ENCODE measurements around the gene SUSD4. TPM values are rescaled to one million over a fixed set of nuclear protein-coding genes. Genes with fewer than 3 reads are reported as not detected.

Gene SUSD4
- total RNA-seq, 1 donor from 2014 or later: not detected

DNA sequence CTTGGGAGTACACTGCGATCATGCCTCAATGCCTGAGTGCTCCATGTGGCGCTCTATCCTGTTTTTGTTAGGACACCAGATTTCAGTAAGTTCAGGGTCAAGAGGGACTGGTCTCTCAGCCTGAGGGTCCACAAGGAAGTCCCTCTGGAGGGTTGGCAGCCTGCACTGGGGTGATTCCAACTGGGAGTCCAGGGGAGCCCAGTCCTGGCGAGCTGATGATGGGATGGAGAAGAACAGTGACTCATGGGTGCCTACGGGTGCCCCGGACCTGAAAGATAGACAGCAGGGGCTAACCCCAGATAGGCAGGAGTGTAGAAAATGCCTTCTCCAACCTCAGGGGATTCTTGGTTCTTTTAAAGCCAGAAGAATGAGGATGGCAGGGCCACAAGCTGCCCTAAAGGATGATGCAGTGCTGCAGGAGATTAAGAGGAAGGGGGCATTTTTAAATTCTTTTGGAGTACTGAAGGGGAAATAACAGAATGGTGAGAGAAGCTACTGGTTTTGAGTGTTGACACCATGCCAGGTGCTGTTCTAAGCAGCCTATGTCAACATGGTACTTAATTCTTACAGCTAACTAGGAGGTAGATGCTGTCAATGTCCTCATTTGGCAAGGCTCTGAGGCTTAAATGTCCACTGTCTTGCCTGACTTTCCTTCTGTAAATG is 152.5 kb downstream of the SUSD4 start:
- no peaks in the 10 kb centered on the region for H3K9me3 Mint-ChIP-seq (ENCODE audit: unreplicated experiment)
- no peak for DNase-seq (ENCODE audit: extremely low spot score, unreplicated experiment)
- H3K27ac Mint-ChIP-seq (ENCODE audit: unreplicated experiment): no peak overlapping the region
- H3K4me1 Mint-ChIP-seq (ENCODE audit: unreplicated experiment): peaks cover 5% of the 10 kb centered on the region
- H3K27me3 Mint-ChIP-seq (ENCODE audit: unreplicated experiment): peaks cover 3% of the 10 kb centered on the region
- no peaks in the 10 kb centered on the region for H3K36me3 Mint-ChIP-seq (ENCODE audit: unreplicated experiment)
- TF ChIP-seq CTCF (IDR thresholded peaks at IDR 0.05): no peak
- H3K4me3 Mint-ChIP-seq (ENCODE audit: unreplicated experiment): no peak overlapping the region

- no peak overlapping the region for H3K27ac Mint-ChIP-seq (ENCODE audit: unreplicated experiment)
- H3K27me3 Mint-ChIP-seq (ENCODE audit: unreplicated experiment): peaks cover 3% of the 10 kb centered on the region
- no peak for TF ChIP-seq CTCF (IDR thresholded peaks at IDR 0.05)
- H3K36me3 Mint-ChIP-seq (ENCODE audit: unreplicated experiment): no peaks in the 10 kb centered on the region
- DNase-seq (ENCODE audit: extremely low spot score, unreplicated experiment): no peak
- no peak overlapping the region for H3K4me3 Mint-ChIP-seq (ENCODE audit: unreplicated experiment)
- H3K9me3 Mint-ChIP-seq (ENCODE audit: unreplicated experiment): no peaks in the 10 kb centered on the region
- H3K4me1 Mint-ChIP-seq (ENCODE audit: unreplicated experiment): peaks cover 5% of the 10 kb centered on the region
Measured at GRCh38 chr1:223210788-223211120, 153.2 kb downstream of the SUSD4 start.

DNA sequence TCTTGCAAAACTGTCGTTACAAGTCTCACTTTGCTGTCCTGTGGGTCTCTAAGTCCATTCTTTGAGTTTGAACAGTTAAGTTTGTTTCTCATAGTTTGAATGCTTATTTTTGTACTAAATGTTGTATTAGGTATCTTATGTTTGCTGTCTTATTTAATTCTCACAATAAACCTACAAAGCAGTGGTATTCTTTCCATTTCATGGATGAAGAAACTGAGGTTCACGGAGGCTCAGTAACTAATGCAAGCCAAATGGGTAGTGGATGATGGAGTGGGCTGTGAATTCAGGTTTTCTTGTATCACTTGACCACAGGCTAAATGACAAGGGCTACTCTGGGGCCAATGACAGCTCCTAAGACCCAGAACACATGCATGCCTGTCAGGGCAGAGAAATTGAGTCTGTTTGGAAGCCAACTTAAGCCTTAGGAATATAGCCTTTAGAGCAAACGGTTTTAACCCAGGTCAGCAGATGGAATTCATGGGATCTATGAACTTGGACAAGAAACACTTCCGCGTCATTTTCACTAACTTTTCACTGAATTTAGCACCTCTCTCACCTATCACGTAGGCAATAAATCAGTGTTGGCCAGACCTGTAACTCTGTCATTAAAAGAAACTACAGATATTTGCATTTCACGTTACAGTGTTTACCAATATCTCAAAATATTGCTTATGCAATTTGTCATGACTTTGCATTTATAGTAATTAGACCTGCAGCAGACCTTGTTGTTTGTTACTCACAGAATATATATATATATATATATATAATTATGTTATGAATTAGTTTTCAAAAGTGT is 153.8 kb downstream of the SUSD4 start:
- DNase-seq (ENCODE audit: extremely low spot score, unreplicated experiment): no peak
- no peak overlapping the region for H3K4me3 Mint-ChIP-seq (ENCODE audit: unreplicated experiment)
- no peak overlapping the region for H3K27ac Mint-ChIP-seq (ENCODE audit: unreplicated experiment)
- no peak for TF ChIP-seq CTCF (IDR thresholded peaks at IDR 0.05)
- H3K9me3 Mint-ChIP-seq (ENCODE audit: unreplicated experiment): no peaks in the 10 kb centered on the region
- no peaks in the 10 kb centered on the region for H3K36me3 Mint-ChIP-seq (ENCODE audit: unreplicated experiment)
- H3K4me1 Mint-ChIP-seq (ENCODE audit: unreplicated experiment): peaks cover 5% of the 10 kb centered on the region
- H3K27me3 Mint-ChIP-seq (ENCODE audit: unreplicated experiment): peaks cover 3% of the 10 kb centered on the region

GRCh38 chr1:223209293-223209898 is 154.6 kb downstream of the SUSD4 start:
- no peaks in the 10 kb centered on the region for H3K9me3 Mint-ChIP-seq (ENCODE audit: unreplicated experiment)
- no peak overlapping the region for H3K4me3 Mint-ChIP-seq (ENCODE audit: unreplicated experiment)
- no peak for DNase-seq (ENCODE audit: extremely low spot score, unreplicated experiment)
- H3K27me3 Mint-ChIP-seq (ENCODE audit: unreplicated experiment): peaks cover 3% of the 10 kb centered on the region
- H3K4me1 Mint-ChIP-seq (ENCODE audit: unreplicated experiment): peaks cover 5% of the 10 kb centered on the region
- no peak overlapping the region for H3K27ac Mint-ChIP-seq (ENCODE audit: unreplicated experiment)
- TF ChIP-seq CTCF (IDR thresholded peaks at IDR 0.05): no peak
- H3K36me3 Mint-ChIP-seq (ENCODE audit: unreplicated experiment): no peaks in the 10 kb centered on the region

Measured in osteocyte (in vitro differentiated cells).